ENCODE measurements around the gene TEAD2. TPM values are rescaled to one million over a fixed set of nuclear protein-coding genes. Genes with fewer than 3 reads are reported as not detected.
A peak's percentile ranks its signal among the peaks of the same experiment; 100 is the strongest.

The TEAD2 gene
- total RNA-seq, 2 experiments from 2014 or later: not detected

GRCh38 chr19:49343123-49343522, 19.1 kb downstream of the TEAD2 start:
- DNase-seq: no peak
- Mint-ChIP-seq H3K4me3 (no peak overlapping the region), H3K36me3 (peaks cover 16% of the 10 kb centered on the region), H3K27me3 (no peaks in the 10 kb centered on the region), H3K4me1 (peaks cover 15% of the 10 kb centered on the region), H3K9me3 (no peaks in the 10 kb centered on the region), H3K27ac (no peak overlapping the region)

- Mint-ChIP-seq H3K4me3 (no peak overlapping the region), H3K27ac (no peak overlapping the region), H3K27me3 (no peaks in the 10 kb centered on the region), H3K9me3 (no peaks in the 10 kb centered on the region), H3K36me3 (peaks cover 21% of the 10 kb centered on the region), H3K4me1 (peaks cover 17% of the 10 kb centered on the region)
- DNase-seq: no peak
These were observed 19.9 kb downstream of the TEAD2 start for GRCh38 chr19:49342291-49342721.

- H3K36me3 Mint-ChIP-seq: peaks cover 24% of the 10 kb centered on the region
- H3K4me1 Mint-ChIP-seq: peaks cover 25% of the 10 kb centered on the region
- H3K27ac Mint-ChIP-seq: no peak overlapping the region
- DNase-seq: no peak
- no peaks in the 10 kb centered on the region for H3K9me3 Mint-ChIP-seq
- H3K27me3 Mint-ChIP-seq: no peaks in the 10 kb centered on the region
- no peak overlapping the region for H3K4me3 Mint-ChIP-seq
These were observed 21.1 kb downstream of the TEAD2 start for GRCh38 chr19:49340865-49341718.

GRCh38 chr19:49340069-49340864, 21.9 kb downstream of the TEAD2 start:
- Mint-ChIP-seq H3K4me3 (no peak overlapping the region), H3K9me3 (no peaks in the 10 kb centered on the region), H3K27me3 (no peaks in the 10 kb centered on the region), H3K27ac (peak overlapping the region; percentile 59), H3K36me3 (peaks cover 24% of the 10 kb centered on the region), H3K4me1 (peaks cover 28% of the 10 kb centered on the region)
- DNase-seq: no peak

GRCh38 chr19:49339301-49340068, 22.7 kb downstream of the TEAD2 start:
- peaks cover 24% of the 10 kb centered on the region for H3K36me3 Mint-ChIP-seq
- no peaks in the 10 kb centered on the region for H3K27me3 Mint-ChIP-seq
- DNase-seq: no peak
- H3K4me1 Mint-ChIP-seq: peaks cover 29% of the 10 kb centered on the region
- H3K4me3 Mint-ChIP-seq: no peak overlapping the region
- H3K27ac Mint-ChIP-seq: peak overlapping the region; percentile 59
- no peaks in the 10 kb centered on the region for H3K9me3 Mint-ChIP-seq

- H3K4me3 Mint-ChIP-seq: peak overlapping the region; percentile 22
- H3K27ac Mint-ChIP-seq: peak overlapping the region; percentile 72
- no peaks in the 10 kb centered on the region for H3K9me3 Mint-ChIP-seq
- H3K36me3 Mint-ChIP-seq: peaks cover 24% of the 10 kb centered on the region
- DNase-seq: peak; percentile 33
- peaks cover 34% of the 10 kb centered on the region for H3K4me1 Mint-ChIP-seq
- no peaks in the 10 kb centered on the region for H3K27me3 Mint-ChIP-seq
These were observed 23.4 kb downstream of the TEAD2 start for GRCh38 chr19:49338691-49339300.

GRCh38 chr19:49338023-49338677, 24.1 kb downstream of the TEAD2 start:
- H3K27me3 Mint-ChIP-seq: no peaks in the 10 kb centered on the region
- H3K4me1 Mint-ChIP-seq: peaks cover 40% of the 10 kb centered on the region
- H3K27ac Mint-ChIP-seq: peak overlapping the region; percentile 72
- DNase-seq: no peak
- no peaks in the 10 kb centered on the region for H3K9me3 Mint-ChIP-seq
- H3K4me3 Mint-ChIP-seq: peak overlapping the region; percentile 22
- H3K36me3 Mint-ChIP-seq: peaks cover 24% of the 10 kb centered on the region

GRCh38 chr19:49337267-49338022, 24.8 kb downstream of the TEAD2 start:
- peaks cover 24% of the 10 kb centered on the region for H3K36me3 Mint-ChIP-seq
- H3K9me3 Mint-ChIP-seq: no peaks in the 10 kb centered on the region
- peak overlapping the region; percentile 13 for H3K4me3 Mint-ChIP-seq
- no peaks in the 10 kb centered on the region for H3K27me3 Mint-ChIP-seq
- peaks cover 40% of the 10 kb centered on the region for H3K4me1 Mint-ChIP-seq
- no peak for DNase-seq
- H3K27ac Mint-ChIP-seq: peak overlapping the region; percentile 14

GRCh38 chr19:49336482-49337266, 25.5 kb downstream of the TEAD2 start:
- Mint-ChIP-seq H3K27me3 (no peaks in the 10 kb centered on the region), H3K27ac (peak overlapping the region; percentile 97), H3K4me3 (peak overlapping the region; percentile 95), H3K4me1 (peaks cover 41% of the 10 kb centered on the region), H3K9me3 (no peaks in the 10 kb centered on the region), H3K36me3 (peaks cover 24% of the 10 kb centered on the region)
- no peak for DNase-seq

- no peaks in the 10 kb centered on the region for H3K9me3 Mint-ChIP-seq
- H3K4me1 Mint-ChIP-seq: peaks cover 49% of the 10 kb centered on the region
- peaks cover 27% of the 10 kb centered on the region for H3K36me3 Mint-ChIP-seq
- H3K27me3 Mint-ChIP-seq: no peaks in the 10 kb centered on the region
- H3K27ac Mint-ChIP-seq: peak overlapping the region; percentile 97
- H3K4me3 Mint-ChIP-seq: peak overlapping the region; percentile 95
- DNase-seq: peak; percentile 29
These were observed 26.3 kb downstream of the TEAD2 start for GRCh38 chr19:49335784-49336481.

GRCh38 chr19:49335071-49335783, 27.0 kb downstream of the TEAD2 start, which contains the start of gene CD37:
Gene CD37, plus strand, starts transcription at chr19:49335406. Its CDS starts 135 bp downstream, at chr19:49335541.
- H3K9me3 Mint-ChIP-seq: no peaks in the 10 kb centered on the region
- H3K4me3 Mint-ChIP-seq: peak within 1 kb of the TSS; percentile 95
- H3K27me3 Mint-ChIP-seq: no peaks in the 10 kb centered on the region
- H3K27ac Mint-ChIP-seq: peak within 1 kb of the TSS; percentile 97
- H3K36me3 Mint-ChIP-seq: peaks cover 25% of the 10 kb centered on the region
- peak; percentile 54 for DNase-seq
- peaks cover 48% of the 10 kb centered on the region for H3K4me1 Mint-ChIP-seq

- Mint-ChIP-seq H3K4me1 (peaks cover 52% of the 10 kb centered on the region), H3K4me3 (peak overlapping the region; percentile 71), H3K27ac (peak overlapping the region; percentile 89), H3K36me3 (peaks cover 24% of the 10 kb centered on the region), H3K27me3 (no peaks in the 10 kb centered on the region), H3K9me3 (no peaks in the 10 kb centered on the region)
- DNase-seq: peak; percentile 71
These were observed 28.4 kb downstream of the TEAD2 start for GRCh38 chr19:49333811-49334288.

All from activated naive CD8-positive, alpha-beta T cell treated with anti-CD3 and anti-CD28 coated beads for 36 hours (primary cell).